Measurements from ENCODE around the gene SP4.

DNA sequence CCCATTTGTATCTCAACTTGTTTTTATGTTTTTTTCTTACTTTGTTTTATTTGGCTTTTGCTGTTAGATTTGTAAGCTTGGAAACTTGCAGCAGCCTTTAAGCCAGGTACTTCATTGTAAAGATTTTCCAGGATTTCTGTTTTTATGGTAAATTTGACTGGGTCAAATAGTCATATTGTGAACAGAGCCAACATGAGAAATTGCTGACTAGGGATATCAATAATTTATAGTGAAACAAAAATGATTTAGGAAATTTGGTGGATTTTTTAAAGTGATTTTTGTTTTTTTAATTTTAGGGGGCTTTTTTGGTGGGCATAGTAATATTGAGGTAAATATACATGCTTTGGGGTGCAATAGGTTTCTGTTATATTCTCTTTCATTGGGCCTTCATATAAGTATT, 22.2 kb downstream of the SP4 start:
- TF ChIP-seq, protein P1, sequence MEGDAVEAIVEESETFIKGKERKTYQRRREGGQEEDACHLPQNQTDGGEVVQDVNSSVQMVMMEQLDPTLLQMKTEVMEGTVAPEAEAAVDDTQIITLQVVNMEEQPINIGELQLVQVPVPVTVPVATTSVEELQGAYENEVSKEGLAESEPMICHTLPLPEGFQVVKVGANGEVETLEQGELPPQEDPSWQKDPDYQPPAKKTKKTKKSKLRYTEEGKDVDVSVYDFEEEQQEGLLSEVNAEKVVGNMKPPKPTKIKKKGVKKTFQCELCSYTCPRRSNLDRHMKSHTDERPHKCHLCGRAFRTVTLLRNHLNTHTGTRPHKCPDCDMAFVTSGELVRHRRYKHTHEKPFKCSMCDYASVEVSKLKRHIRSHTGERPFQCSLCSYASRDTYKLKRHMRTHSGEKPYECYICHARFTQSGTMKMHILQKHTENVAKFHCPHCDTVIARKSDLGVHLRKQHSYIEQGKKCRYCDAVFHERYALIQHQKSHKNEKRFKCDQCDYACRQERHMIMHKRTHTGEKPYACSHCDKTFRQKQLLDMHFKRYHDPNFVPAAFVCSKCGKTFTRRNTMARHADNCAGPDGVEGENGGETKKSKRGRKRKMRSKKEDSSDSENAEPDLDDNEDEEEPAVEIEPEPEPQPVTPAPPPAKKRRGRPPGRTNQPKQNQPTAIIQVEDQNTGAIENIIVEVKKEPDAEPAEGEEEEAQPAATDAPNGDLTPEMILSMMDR (IDR thresholded peaks at IDR 0.05; ENCODE audit: low read length) = no peak
- no peak for TF ChIP-seq EZH2 (IDR thresholded peaks at IDR 0.05; ENCODE audit: borderline replicate concordance, low read length)

Data from OCI-LY1 (cell line).